AML-193 (cell line): ENCODE results near the gene STAC3.

ENCODE experiments used
- DNase-seq, 2 experiments: peaks; one replicate each; lab custom pipeline; 2025; lab: John Stamatoyannopoulos, UW

STAC3 gene

DNA sequence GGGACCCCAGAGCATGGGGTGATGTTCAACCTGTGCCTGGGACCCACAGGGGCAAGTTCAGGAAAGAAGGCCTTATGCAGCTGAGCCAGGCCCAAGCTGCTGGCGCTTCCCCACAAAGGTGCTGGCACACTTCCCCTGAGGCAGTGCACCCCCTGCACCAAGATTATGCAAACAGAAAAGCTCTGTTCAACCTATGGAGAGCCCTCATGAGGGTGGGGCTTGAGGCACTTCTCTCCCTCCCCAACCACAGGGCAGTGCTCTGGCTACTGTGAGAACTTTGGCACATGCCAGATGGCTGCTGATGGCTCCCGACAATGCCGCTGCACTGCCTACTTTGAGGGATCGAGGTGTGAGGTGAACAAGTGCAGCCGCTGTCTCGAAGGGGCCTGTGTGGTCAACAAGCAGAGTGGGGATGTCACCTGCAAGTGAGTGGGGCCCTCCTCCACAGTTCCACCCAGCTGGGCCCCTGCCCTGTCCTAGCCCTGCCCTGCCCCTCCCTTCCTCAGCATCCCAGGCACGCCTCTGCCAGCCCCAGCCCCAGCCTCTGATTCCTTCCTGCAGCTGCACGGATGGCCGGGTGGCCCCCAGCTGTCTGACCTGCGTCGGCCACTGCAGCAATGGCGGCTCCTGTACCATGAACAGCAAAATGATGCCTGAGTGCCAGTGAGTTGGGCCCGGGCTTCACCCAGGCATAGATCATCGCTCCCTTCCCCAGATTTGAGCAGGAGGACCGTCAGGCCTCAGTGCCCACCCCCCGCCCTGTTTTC lies 39.9 kb downstream of the STAC3 start:
- peak in 1 of 2 experiments; percentile 9 for DNase-seq

DNA sequence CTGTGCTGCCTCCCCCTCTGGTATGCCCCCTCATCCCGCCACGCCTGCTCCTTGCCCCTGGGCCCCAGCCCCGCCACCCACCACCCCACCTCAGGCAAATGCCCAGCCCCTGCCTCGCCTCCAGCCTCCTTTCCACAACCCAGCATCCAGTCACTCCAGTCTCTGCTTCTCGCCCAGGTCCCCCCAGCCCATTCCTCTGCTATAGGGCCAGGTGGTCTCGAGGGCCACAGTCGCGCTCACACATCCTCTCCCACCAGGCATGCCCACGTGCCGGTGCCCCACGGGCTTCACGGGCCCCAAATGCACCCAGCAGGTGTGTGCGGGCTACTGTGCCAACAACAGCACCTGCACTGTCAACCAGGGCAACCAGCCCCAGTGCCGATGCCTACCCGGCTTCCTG lies 40.5 kb downstream of the STAC3 start:
- DNase-seq, result no peak

DNA sequence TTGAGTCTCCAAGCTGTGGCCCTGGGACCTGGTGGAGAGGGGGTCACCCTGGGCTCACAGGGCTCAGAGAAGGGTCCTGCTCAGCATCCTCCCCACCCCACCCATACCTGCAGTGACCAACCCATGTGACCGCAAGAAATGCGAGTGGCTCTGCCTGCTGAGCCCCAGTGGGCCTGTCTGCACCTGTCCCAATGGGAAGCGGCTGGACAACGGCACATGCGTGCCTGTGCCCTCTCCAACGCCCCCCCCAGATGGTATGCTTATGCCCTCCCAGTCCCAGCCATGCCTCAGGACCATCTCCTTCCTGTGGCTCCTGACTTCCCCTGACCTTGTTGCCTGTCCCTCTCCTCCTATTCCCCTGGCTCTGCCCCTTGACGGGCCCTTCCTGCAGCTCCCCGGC lies 41.1 kb downstream of the STAC3 start:
- no peak for DNase-seq

DNA sequence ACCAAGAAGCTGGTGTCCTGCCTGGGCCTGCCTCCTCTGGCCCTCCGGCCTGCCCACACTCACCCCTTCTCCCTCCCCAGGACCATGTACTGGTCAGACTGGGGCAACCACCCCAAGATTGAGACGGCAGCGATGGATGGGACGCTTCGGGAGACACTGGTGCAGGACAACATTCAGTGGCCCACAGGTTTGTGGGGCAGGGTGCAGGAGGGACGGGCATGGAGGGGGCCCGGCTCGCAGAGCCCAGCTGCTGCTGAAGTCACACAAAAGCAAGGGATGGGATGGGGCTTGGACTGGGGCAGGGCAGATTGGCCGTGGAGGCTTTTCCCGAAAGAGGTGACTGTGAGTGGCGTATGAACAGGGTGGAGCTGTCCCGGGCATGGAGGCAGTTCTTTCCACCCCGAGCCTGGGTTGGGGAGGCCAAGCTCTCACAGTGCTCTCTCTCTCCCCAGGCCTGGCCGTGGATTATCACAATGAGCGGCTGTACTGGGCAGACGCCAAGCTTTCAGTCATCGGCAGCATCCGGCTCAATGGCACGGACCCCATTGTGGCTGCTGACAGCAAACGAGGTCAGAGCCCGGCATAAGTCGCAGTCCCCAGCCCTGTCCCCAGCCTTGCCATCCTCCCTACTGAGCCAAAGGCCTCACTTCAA lies 42.2 kb downstream of the STAC3 start:
- no peak for DNase-seq

DNA sequence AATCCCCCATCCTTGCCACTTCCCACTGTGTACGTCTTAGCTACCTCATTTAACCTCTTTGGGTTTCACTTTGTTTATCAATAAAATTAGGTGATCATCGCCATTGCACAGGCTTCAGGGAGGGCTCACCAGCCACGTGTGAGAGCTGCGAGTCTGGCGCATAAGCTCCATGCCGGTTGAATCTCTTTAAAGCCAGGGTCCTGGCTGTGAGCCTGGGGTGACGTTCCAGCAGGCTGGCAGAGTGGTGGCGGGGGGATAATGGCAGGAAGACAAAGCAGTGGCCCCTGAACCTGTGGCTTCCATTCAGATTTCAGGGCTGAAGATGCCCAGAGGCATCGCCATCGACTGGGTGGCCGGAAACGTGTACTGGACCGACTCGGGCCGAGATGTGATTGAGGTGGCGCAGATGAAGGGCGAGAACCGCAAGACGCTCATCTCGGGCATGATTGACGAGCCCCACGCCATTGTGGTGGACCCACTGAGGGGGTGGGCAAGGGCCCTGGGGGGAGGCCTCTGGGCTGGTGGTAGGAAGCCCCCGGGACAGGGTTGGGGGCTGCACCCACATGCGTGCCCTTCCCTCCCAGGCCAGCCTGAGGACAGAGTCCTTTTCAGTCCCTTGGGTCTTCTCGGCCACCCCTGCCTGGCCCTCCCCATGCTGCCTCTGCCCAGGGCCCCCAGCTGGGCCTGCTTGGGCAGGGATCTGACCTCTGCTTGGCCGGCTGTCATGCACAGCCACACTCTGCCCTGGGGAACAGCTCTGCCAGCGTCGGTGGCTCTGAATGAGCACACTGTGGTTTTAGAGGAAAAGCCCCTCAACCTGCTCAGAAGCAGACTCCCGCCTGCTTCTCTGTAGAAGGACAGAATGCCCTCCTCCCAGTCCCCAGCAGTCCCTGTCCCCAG lies 43.0 kb downstream of the STAC3 start:
- DNase-seq, result no peak

DNA sequence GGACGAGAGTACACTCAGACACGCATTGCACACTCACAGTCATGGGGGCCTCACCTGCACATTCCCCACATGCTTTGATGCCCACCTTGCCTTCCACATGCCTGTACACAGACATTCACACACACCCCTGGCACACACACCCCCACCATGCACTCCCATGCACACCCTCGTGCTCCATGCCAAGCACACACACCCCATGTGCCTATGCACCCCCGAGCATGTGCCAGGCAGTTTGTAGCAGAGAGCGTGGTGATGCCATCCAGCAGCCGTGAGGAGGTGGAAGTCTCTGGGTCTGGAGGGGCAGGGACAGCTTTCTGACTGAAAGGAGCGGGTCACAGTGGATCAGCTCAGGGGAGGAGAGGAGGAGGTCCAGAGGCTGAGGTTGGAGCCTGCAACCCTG lies 45.1 kb downstream of the STAC3 start:
- DNase-seq, result no peak

DNA sequence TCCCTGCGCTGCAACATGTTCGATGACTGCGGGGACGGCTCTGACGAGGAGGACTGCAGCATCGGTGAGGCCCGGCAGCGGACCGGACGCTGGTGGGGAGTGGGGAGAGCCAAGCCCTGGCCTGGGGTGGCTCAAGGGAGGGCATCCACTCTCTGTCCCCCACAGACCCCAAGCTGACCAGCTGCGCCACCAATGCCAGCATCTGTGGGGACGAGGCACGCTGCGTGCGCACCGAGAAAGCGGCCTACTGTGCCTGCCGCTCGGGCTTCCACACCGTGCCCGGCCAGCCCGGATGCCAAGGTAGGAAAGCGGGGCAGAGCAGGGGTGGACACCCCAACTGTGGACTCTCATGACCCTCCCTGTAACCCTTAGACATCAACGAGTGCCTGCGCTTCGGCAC lies 45.8 kb downstream of the STAC3 start:
- DNase-seq, result no peak

DNA sequence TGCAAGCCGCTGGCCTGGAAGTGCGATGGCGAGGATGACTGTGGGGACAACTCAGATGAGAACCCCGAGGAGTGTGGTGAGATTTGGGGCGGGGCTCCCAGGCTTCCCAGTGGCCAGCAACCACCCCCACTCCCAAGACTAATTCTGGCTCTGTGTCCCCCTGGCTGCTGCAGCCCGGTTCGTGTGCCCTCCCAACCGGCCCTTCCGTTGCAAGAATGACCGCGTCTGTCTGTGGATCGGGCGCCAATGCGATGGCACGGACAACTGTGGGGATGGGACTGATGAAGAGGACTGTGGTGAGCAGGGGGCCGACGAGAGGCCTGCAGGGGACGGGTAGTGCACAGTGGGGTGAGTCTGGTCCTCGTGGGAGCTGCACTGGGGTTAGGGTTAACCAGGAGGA lies 46.5 kb downstream of the STAC3 start:
- DNase-seq, result no peak

DNA sequence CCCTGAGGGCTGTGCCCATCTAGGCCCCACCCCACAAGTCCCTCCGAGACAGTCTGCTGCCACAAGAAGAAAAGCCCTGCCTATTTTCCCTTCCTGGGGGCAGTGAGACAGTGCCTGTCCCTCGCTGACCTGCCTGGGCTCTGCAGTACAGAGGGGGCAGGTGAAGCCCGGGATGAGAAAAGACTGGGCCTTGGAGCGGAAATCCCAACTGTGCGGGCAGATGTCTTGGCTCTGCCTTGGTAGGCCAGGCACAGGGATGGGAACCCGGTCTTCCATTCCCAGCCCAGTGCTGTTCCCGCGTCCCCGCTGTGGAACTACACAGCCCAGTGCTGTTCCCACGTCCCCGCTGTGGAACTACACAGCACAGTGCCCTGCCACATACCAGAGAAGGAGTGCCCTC lies 47.2 kb downstream of the STAC3 start:
- no peak for DNase-seq

DNA sequence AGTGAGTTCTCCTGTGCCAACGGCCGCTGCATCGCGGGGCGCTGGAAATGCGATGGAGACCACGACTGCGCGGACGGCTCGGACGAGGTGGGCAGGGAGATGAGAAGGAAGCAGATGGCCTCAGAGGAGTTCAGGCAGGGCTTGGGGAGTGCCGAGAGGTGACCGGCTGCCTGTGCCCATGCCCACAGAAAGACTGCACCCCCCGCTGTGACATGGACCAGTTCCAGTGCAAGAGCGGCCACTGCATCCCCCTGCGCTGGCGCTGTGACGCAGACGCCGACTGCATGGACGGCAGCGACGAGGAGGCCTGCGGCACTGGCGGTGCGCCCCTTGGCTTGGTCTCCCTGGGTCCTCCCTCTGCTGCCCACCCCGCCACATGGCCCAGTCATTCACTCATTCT lies 47.8 kb downstream of the STAC3 start:
- no peak for DNase-seq

DNA sequence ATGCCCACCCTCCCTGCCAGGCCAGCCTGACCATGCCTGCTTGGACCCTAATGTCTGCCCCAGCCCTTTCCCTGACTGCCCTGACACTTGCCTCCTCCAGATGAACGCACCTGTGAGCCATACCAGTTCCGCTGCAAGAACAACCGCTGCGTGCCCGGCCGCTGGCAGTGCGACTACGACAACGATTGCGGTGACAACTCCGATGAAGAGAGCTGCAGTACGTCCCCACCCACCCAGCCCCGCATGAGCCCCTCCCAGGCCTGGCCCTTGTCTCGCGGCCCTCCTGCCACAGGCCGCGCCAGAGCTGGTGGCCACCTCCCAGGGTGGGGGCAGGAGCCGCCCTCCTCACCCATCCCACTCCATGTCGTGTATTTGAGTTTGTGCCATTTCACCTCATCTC lies 48.7 kb downstream of the STAC3 start:
- DNase-seq, result no peak

DNA sequence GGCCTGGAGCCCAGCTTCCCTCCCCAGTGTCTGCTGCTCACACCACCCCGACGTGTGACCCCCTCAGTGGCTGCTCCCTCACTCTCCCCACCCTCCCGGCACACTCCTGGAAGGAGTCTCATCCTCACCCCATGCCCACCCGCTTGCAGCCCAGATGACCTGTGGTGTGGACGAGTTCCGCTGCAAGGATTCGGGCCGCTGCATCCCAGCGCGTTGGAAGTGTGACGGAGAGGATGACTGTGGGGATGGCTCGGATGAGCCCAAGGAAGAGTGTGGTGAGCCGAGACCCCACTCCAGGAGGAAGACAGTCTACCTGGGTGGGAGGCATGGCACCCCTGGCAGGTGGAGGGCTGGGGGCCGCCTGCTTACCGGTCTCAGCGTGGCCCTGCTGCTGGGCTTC lies 49.4 kb downstream of the STAC3 start:
- no peak for DNase-seq

DNA sequence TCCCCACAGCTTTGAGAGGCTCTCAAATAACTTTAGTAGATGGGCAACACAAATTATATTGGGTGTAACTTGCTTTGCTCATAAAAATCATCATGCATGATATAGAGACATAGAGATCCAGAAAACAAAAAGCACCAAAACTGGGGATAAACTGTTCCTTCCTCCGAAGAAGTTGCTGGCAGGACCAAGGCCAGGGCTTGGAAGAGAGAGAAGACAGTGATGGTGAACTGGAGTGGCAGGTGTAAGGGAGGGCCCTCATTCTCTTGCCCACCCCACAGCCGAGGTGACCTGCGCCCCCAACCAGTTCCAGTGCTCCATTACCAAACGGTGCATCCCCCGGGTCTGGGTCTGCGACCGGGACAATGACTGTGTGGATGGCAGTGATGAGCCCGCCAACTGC lies 49.8 kb downstream of the STAC3 start:
- DNase-seq, result no peak

DNA sequence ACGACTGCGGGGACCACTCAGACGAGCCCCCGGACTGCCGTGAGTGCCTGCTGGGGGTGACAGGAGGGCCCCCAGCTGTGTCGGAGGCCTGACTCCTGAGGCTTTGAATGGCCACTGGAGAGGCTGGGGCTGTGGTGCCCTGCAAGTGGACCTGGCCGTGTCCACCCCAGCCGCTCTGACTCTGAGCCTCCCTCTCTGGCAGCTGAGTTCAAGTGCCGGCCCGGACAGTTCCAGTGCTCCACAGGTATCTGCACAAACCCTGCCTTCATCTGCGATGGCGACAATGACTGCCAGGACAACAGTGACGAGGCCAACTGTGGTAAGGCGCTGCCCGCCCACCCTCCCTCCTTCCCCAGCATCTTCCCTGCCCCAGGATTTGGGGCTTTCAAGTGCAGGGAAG lies 50.5 kb downstream of the STAC3 start:
- DNase-seq, result no peak

DNA sequence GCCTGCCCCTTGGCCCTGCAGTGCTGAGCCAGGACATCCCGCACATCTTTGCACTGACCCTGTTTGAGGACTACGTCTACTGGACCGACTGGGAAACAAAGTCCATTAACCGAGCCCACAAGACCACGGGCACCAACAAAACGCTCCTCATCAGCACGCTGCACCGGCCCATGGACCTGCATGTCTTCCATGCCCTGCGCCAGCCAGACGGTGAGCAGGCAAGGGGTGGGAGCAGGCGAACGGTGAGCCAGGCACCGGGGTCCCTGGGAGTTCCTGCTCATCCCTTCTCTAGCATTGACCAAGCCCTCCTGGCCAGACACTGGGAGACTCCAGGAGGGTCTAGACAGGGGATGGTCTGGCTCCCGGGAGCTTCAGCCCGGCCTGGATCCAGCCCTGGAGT lies 51.8 kb downstream of the STAC3 start:
- DNase-seq, result no peak

DNA sequence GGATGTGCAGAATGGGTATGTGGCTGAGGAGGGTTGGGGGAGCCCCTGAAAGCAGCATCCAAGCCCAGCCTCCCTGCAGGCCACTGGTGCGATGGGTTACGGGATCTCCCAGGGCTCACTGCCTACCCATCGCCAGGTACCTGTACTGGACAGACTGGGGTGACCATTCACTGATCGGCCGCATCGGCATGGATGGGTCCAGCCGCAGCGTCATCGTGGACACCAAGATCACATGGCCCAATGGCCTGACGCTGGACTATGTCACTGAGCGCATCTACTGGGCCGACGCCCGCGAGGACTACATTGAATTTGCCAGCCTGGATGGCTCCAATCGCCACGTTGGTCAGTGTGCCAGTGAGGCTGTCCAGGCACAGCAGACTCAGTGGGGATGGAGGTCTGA lies 52.7 kb downstream of the STAC3 start:
- DNase-seq, result no peak

DNA sequence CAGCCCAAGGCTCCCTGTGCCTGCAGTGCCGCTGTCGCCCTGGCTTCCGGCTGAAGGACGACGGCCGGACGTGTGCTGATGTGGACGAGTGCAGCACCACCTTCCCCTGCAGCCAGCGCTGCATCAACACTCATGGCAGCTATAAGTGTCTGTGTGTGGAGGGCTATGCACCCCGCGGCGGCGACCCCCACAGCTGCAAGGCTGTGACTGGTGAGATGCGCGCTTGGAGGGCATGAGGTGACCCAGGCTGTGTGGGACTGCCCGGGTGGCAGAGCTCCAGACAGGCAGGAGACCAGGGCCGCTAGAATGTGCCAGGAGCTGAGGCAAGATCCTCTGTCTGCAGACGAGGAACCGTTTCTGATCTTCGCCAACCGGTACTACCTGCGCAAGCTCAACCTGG lies 54.0 kb downstream of the STAC3 start:
- DNase-seq, result no peak

DNA sequence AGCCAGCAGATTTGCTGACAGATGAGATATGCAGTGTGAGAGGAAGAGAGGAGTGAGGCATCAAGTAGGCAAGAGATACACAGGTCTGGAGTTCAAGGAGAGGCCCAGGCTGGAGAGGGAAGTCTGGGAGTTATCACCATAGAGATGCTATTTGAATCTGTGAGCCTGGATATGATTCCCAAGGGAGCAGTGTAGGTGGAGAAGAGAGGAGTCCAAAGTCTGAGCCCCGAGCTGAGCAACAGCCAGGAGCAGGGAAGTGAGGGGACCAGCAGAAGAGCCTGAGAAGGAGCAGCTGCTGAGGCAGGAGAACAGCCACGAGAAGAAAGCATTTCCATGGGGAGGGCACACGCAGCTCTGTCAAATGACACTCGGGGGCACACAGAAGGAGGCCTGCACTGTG lies 54.5 kb downstream of the STAC3 start:
- no peak for DNase-seq

DNA sequence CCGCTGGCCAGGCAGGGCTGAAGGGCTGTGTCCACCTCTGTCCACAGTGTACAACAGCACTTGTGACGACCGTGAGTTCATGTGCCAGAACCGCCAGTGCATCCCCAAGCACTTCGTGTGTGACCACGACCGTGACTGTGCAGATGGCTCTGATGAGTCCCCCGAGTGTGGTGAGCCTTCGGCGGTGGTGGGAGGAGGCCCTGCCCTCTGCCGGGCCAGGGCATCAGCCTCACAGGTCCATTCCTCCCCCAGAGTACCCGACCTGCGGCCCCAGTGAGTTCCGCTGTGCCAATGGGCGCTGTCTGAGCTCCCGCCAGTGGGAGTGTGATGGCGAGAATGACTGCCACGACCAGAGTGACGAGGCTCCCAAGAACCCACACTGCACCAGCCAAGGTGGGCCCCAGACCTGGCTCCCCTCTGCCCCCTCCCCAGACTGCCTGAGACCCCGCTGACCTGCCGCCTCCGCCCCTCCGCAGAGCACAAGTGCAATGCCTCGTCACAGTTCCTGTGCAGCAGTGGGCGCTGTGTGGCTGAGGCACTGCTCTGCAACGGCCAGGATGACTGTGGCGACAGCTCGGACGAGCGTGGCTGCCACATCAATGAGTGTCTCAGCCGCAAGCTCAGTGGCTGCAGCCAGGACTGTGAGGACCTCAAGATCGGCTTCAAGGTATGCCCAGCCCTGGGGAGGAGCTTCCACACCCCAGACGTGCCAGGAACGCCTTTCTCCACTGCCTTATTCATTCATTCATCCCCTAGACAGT lies 55.2 kb downstream of the STAC3 start:
- no peak for DNase-seq

DNA sequence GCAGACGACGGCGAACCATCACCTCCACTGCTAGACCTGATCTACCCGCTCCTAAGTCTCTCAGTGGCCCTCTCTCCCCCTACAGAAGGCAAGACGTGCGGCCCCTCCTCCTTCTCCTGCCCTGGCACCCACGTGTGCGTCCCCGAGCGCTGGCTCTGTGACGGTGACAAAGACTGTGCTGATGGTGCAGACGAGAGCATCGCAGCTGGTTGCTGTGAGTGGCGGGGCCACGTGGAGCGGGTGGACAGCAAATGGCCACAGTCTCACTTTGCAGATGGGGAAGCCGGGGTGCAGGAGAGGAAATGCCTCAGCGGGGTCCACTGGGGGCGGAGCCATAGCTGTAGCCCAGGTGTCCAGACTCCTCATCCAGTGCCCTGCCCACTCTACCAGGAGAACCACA lies 55.8 kb downstream of the STAC3 start:
- DNase-seq, result no peak

DNA sequence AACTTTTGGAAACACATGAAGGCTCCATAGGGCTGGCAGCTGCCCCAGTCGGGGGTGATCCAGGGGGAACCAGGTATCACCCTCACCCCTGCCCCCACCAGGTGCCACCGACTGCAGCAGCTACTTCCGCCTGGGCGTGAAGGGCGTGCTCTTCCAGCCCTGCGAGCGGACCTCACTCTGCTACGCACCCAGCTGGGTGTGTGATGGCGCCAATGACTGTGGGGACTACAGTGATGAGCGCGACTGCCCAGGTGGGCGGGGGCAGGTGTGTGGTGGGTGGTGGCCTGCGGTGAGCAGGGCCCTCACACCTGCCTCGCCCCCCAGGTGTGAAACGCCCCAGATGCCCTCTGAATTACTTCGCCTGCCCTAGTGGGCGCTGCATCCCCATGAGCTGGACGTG lies 56.7 kb downstream of the STAC3 start:
- DNase-seq, result no peak

DNA sequence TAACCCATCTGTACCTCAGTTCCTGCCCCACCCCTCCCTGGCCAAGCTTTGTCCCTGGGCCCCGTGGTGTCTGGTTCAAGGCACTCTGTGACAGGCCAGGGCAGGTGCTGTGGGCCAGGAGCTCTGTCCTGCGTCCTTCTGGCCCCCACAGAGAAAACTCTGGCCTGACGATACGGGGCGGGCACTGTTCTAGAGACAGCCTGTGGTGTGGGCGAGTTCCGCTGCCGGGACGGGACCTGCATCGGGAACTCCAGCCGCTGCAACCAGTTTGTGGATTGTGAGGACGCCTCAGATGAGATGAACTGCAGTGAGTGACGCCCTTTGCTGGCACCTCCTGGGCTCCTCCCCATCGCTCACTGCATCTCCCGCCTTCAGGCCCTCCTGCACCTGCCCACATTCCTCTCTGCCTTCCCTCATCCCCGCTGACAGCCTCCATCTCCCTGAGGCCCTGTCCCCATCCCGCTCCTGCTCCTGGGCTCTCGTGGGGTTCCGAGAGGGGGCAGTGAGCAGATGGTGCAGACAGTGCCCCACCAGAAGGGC lies 57.2 kb downstream of the STAC3 start:
- DNase-seq, result no peak
